Parathyroid adenoma (tissue), 2 donors: ENCODE data around the gene CLCN1.
"Not testable (repeated sequence)": the region's sequence is repeated elsewhere in the genome, so short reads cannot be mapped to it uniquely, and the experiment has no call there.

Experiments
- H2AFZ ChIP-seq: fragments of 300-600 bp; sonication (generic); one replicate; pipeline ENCODE4 v1.7.0; 2017; ENCODE audit warnings: antibody characterized with exemption, mild to moderate bottlenecking
- H3K27ac ChIP-seq: fragments of 300-600 bp; sonication (generic); one replicate; pipeline ENCODE4 v1.7.0; 2017
- H3K27me3 ChIP-seq: fragments of 300-600 bp; sonication (generic); one replicate; pipeline ENCODE4 v1.7.0; 2017; ENCODE audit warnings: low read length; ENCODE audit not compliant: control insufficient read depth, insufficient read depth
- H3K36me3 ChIP-seq: fragments of 300-600 bp; sonication (generic); one replicate; pipeline ENCODE4 v1.7.0; 2017; ENCODE audit warnings: low read length; ENCODE audit not compliant: control insufficient read depth, insufficient read depth
- H3K4me1 ChIP-seq: fragments of 300-600 bp; sonication (generic); one replicate; pipeline ENCODE4 v1.7.0; 2017; ENCODE audit warnings: control low read depth
- H3K4me2 ChIP-seq: fragments of 300-600 bp; sonication (generic); one replicate; pipeline ENCODE4 v1.7.0; 2017; ENCODE audit warnings: low read length
- H3K4me3 ChIP-seq: fragments of 300-600 bp; sonication (generic); one replicate; pipeline ENCODE4 v1.7.0; 2017; ENCODE audit warnings: low read depth, low read length
- H3K79me2 ChIP-seq: fragments of 300-600 bp; sonication (generic); one replicate; pipeline ENCODE4 v1.7.0; 2017; ENCODE audit warnings: control low read depth
- H3K9ac ChIP-seq: fragments of 300-600 bp; sonication (generic); one replicate; pipeline ENCODE4 v1.7.0; 2017; ENCODE audit warnings: mild to moderate bottlenecking
- H3K9me3 ChIP-seq: fragments of 300-600 bp; sonication (generic); one replicate; pipeline ENCODE4 v1.7.0; 2017; ENCODE audit warnings: low read length; ENCODE audit not compliant: control insufficient read depth
- TF ChIP-seq, protein P1 (sequence below): fragments of 300-600 bp; sonication (generic); IDR thresholded peaks from one replicate; pipeline ENCODE4 v1.7.0; 2017; ENCODE audit warnings: antibody characterized with exemption, mild to moderate bottlenecking
- donor health status: primary hyperparathyroidism.

CLCN1 gene

GRCh38 chr7:143391462-143392404, 75.8 kb downstream of the CLCN1 start:
- Histone ChIP-seq H3K4me1 (peaks cover 14% of the 10 kb centered on the region), H3K27ac (peak overlapping the region; percentile 58), H3K36me3 (no peaks in the 10 kb centered on the region), H3K4me2 (peak overlapping the region; percentile 8), H3K4me3 (peak overlapping the region; percentile 12), H3K9ac (no peak overlapping the region), H3K27me3 (no peaks in the 10 kb centered on the region), H2AFZ (no peak overlapping the region), H3K9me3 (no peaks in the 10 kb centered on the region), H3K79me2 (no peaks in the 10 kb centered on the region)
- TF ChIP-seq, protein P1, sequence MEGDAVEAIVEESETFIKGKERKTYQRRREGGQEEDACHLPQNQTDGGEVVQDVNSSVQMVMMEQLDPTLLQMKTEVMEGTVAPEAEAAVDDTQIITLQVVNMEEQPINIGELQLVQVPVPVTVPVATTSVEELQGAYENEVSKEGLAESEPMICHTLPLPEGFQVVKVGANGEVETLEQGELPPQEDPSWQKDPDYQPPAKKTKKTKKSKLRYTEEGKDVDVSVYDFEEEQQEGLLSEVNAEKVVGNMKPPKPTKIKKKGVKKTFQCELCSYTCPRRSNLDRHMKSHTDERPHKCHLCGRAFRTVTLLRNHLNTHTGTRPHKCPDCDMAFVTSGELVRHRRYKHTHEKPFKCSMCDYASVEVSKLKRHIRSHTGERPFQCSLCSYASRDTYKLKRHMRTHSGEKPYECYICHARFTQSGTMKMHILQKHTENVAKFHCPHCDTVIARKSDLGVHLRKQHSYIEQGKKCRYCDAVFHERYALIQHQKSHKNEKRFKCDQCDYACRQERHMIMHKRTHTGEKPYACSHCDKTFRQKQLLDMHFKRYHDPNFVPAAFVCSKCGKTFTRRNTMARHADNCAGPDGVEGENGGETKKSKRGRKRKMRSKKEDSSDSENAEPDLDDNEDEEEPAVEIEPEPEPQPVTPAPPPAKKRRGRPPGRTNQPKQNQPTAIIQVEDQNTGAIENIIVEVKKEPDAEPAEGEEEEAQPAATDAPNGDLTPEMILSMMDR = no peak

- not testable (repeated sequence) for H3K4me3 ChIP-seq, H3K27me3 ChIP-seq, H3K79me2 ChIP-seq, H3K36me3 ChIP-seq, H2AFZ ChIP-seq, H3K9me3 ChIP-seq, H3K9ac ChIP-seq
- peaks cover 14% of the 10 kb centered on the region for H3K4me1 ChIP-seq
- peak overlapping the region; percentile 58 for H3K27ac ChIP-seq
- peak overlapping the region; percentile 8 for H3K4me2 ChIP-seq
Measured at GRCh38 chr7:143392427-143392826, 76.5 kb downstream of the CLCN1 start.

DNA sequence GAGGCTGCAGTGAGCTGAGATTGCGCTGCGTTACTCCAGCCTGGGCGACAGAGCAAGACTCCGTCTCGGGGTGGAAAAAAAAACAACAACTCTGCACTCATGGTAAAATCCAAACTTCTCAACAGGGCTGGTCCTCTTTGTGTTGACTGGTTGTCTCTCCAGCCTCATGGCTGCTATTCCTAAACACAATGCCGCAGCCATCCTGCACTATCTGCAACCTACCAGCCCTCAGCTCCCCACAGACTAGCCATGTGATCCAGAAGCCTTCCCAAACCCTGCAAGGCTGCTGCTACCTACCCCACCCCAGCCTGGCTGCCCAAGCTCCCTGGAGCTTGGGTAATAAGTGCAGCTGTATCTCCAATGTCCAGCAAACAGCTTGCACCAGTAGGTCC, 77.0 kb downstream of the CLCN1 start:
- peak overlapping the region; percentile 8 for H3K4me2 ChIP-seq
- TF ChIP-seq, protein P1 = no peak
- H3K79me2 ChIP-seq = no peaks in the 10 kb centered on the region
- no peaks in the 10 kb centered on the region for H3K9me3 ChIP-seq
- no peaks in the 10 kb centered on the region for H3K27me3 ChIP-seq
- H3K36me3 ChIP-seq = no peaks in the 10 kb centered on the region
- peaks cover 14% of the 10 kb centered on the region for H3K4me1 ChIP-seq
- H3K9ac ChIP-seq = no peak overlapping the region
- peak overlapping the region; percentile 20 for H3K27ac ChIP-seq
- H2AFZ ChIP-seq = no peak overlapping the region
- H3K4me3 ChIP-seq = peak overlapping the region; percentile 13

DNA sequence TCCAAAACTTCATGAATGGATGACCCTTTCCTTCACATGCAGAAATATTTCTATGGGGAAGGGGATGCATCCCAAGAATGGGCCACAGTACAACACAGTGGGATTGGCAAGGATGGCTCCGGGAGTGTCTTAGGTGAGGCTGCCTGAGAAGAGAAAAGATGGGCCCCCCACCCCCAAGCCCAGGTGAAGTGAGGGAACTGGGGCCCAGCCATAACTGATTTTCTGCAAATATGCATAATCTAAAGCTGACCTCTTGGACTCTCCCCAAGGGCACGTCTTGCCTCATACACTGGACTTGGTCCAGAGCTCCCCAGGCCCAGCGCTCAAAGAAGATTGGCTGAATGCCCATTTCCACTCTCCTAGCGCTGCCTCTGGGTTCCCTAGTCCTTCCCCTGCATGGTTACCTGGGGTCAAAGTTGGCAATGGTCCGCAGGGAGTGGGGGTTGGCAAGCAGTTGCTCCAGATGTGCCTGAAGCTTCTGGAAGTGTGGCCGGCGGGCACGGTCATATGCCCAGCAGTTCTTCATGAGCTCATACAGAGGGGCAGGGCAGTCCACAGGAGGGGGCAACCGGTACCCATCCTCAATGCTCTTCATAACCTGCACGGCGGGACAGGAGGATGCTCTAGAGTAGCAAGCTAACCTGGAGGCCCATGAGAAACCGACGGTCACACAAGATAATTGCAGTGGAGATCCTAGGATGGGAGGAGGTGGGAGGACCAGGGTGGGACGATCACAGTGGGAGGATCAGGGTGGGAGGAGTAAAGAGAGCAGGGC, 77.5 kb downstream of the CLCN1 start:
- H3K4me3 ChIP-seq = peak overlapping the region; percentile 13
- H3K79me2 ChIP-seq = no peaks in the 10 kb centered on the region
- H3K27me3 ChIP-seq = no peaks in the 10 kb centered on the region
- H3K27ac ChIP-seq = peak overlapping the region; percentile 20
- TF ChIP-seq, protein P1 = no peak
- H3K4me1 ChIP-seq = peaks cover 14% of the 10 kb centered on the region
- H2AFZ ChIP-seq = no peak overlapping the region
- H3K4me2 ChIP-seq = peak overlapping the region; percentile 8
- H3K9ac ChIP-seq = no peak overlapping the region
- H3K9me3 ChIP-seq = no peaks in the 10 kb centered on the region
- H3K36me3 ChIP-seq = no peaks in the 10 kb centered on the region

DNA sequence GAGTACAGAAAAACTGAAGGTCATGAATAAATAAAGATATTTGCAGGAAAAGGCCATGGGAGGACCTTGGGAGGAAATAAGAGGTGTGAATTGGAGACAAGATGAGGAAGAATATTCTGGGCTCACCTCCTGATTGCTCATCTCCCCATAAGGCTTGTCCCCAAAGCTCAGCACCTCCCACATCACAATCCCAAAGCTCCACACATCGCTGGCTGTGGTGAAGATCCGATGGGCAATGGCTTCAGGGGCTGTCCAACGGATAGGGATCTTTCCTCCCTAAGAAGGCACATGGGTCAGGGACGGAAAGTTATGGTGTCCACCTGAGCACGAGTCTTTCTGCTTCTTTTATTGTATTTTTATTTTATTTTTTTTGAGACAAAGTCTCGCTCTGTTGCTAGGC, 78.2 kb downstream of the CLCN1 start:
- no peaks in the 10 kb centered on the region for H3K27me3 ChIP-seq
- no peaks in the 10 kb centered on the region for H3K36me3 ChIP-seq
- H3K79me2 ChIP-seq = no peaks in the 10 kb centered on the region
- H3K4me2 ChIP-seq = no peak overlapping the region
- no peak overlapping the region for H2AFZ ChIP-seq
- TF ChIP-seq, protein P1 = no peak
- H3K9me3 ChIP-seq = no peaks in the 10 kb centered on the region
- no peak overlapping the region for H3K4me3 ChIP-seq
- no peak overlapping the region for H3K27ac ChIP-seq
- H3K9ac ChIP-seq = no peak overlapping the region
- peaks cover 14% of the 10 kb centered on the region for H3K4me1 ChIP-seq
